HK-2 (cell line): ENCODE measurements around the gene TSPAN11.

ENCODE experiments used
- DNase-seq: peaks from one replicate; pipeline ENCODE4 v3.0.0-alpha.2; 2018; ENCODE audit not compliant: unreplicated experiment

TSPAN11 gene

GRCh38 chr12:30911207-30911606 lies 15.3 kb upstream of the TSPAN11 start:
- DNase-seq: no peak

GRCh38 chr12:30913323-30913722 lies 13.2 kb upstream of the TSPAN11 start:
- no peak for DNase-seq

- DNase-seq: no peak
These were observed 11.5 kb upstream of the TSPAN11 start for GRCh38 chr12:30914986-30915591.

- no peak for DNase-seq
These were observed 3.5 kb upstream of the TSPAN11 start for GRCh38 chr12:30923057-30923456.

GRCh38 chr12:30925607-30926242 lies 823 bp upstream of the TSPAN11 start:
- DNase-seq: no peak

GRCh38 chr12:30927222-30927611 lies 669 bp downstream of the TSPAN11 start:
- DNase-seq: no peak

- DNase-seq: no peak
These were observed 2.1 kb downstream of the TSPAN11 start for GRCh38 chr12:30928356-30929244.

- no peak for DNase-seq
These were observed 3.7 kb downstream of the TSPAN11 start for GRCh38 chr12:30930238-30930637.

- no peak for DNase-seq
These were observed 4.1 kb downstream of the TSPAN11 start for GRCh38 chr12:30930641-30931040.

GRCh38 chr12:30932881-30933280 lies 6.3 kb downstream of the TSPAN11 start:
- no peak for DNase-seq

- no peak for DNase-seq
These were observed 8.3 kb downstream of the TSPAN11 start for GRCh38 chr12:30934811-30935210.

GRCh38 chr12:30936036-30936435 lies 9.5 kb downstream of the TSPAN11 start:
- no peak for DNase-seq

- no peak for DNase-seq
These were observed 12.7 kb downstream of the TSPAN11 start for GRCh38 chr12:30939234-30939633.

GRCh38 chr12:30942486-30942885 lies 15.9 kb downstream of the TSPAN11 start:
- DNase-seq: no peak

GRCh38 chr12:30942936-30943335 lies 16.4 kb downstream of the TSPAN11 start:
- no peak for DNase-seq

GRCh38 chr12:30945443-30946164 lies 19.1 kb downstream of the TSPAN11 start:
- DNase-seq: no peak

GRCh38 chr12:30952015-30952414 lies 25.5 kb downstream of the TSPAN11 start:
- DNase-seq: no peak

GRCh38 chr12:30953257-30953656 lies 26.7 kb downstream of the TSPAN11 start:
- DNase-seq: no peak

- DNase-seq: no peak
These were observed 27.6 kb downstream of the TSPAN11 start for GRCh38 chr12:30953951-30954751.

- DNase-seq: no peak
These were observed 28.7 kb downstream of the TSPAN11 start for GRCh38 chr12:30955214-30955613.

- DNase-seq: no peak
These were observed 32.7 kb downstream of the TSPAN11 start for GRCh38 chr12:30959110-30959710.
